HG02943 (cell line): ENCODE measurements around the gene HDGFL1.

Experiments
- ATAC-seq: cut with Tn5 transposase; IDR thresholded peaks from one replicate; pipeline ENCODE4 v1.9.1; 2021; ENCODE audit warnings: mild to moderate bottlenecking, low read depth, moderate library complexity; ENCODE audit not compliant: unreplicated experiment

The HDGFL1 gene

DNA sequence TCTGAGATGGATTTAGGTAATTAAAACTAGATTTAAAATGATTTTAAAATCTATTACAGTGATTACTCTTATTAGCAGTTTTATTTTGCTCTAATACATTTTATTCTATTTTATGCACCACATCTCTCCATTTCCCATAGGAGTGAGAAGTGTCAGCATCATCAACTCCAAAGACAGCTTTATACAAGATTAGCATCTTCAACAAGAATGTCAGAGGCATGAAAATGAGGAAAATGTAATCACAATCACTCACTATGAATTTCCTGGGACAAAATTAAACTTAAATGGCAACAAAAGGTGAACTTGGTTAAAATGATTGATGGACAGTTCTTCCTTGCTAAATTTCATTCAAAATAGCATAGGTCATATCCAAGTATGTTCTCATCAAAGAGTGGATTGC, 19.8 kb downstream of the HDGFL1 start:
- no peak for ATAC-seq

DNA sequence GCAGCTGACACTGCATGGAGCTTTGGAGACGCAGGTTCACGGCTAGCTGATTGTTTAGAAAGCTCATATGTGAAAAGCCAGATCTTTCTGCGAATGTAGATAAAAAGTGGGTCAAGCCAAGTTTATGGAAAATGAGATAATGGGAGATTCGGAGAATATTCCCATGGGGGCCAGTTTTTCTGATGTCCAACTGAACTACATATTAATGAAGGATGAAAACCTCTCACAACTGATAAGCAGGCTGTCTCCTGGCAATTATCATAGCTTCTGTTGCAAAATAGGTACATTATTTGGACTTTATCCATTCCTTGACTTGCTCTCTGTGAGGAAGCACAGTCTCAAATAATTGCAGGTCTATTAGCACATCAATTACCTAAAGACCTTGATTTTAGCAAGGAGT, 21.1 kb downstream of the HDGFL1 start:
- ATAC-seq: no peak

- no peak for ATAC-seq
These were observed 24.5 kb downstream of the HDGFL1 start for GRCh38 chr6:22593895-22594294.

- ATAC-seq: no peak
These were observed 26.6 kb downstream of the HDGFL1 start for GRCh38 chr6:22596011-22596410.

DNA sequence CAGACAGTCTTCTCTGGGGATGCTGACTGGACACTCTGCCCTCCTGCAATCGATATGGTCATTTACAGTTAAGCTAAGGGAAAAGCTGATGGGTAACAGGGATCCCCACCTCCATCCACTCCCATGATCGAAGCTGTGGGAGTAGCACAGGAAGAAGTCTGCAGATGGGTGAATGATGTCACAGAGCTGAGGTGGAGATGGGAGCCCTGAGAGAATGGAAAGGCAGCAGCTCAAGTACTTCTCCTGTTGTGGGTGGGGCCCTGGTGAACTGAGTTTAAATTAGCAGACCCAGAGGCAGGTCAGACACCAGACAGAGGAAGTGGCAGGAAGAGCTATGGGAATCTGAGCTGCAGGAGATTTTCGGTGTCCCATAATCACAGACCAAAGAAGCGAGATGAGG, 29.0 kb downstream of the HDGFL1 start:
- ATAC-seq: no peak

GRCh38 chr6:22600059-22600458, 30.7 kb downstream of the HDGFL1 start:
- no peak for ATAC-seq

- no peak for ATAC-seq
These were observed 32.6 kb downstream of the HDGFL1 start for GRCh38 chr6:22601984-22602383.

GRCh38 chr6:22605736-22606135, 36.4 kb downstream of the HDGFL1 start:
- no peak for ATAC-seq

GRCh38 chr6:22610127-22610526, 40.8 kb downstream of the HDGFL1 start:
- ATAC-seq: no peak

DNA sequence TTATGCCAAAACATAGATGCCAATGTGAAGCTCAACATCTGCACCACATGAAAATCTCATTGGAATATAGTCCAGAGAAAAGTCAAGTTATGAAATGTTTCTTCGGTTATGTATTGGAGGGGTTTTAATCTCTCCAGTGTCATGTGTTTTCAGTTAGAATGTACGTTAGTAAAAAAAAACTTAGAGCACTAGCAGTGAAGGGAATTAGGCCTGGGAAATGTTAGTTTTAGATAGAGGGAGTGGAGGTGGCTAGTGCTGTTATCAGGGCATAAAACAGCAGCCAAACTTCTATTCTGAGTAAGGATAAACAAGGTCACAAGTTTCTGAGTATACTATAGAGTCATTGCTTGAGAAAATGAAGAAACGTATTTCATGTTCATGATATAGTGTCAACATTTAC, 42.9 kb downstream of the HDGFL1 start:
- ATAC-seq: no peak

DNA sequence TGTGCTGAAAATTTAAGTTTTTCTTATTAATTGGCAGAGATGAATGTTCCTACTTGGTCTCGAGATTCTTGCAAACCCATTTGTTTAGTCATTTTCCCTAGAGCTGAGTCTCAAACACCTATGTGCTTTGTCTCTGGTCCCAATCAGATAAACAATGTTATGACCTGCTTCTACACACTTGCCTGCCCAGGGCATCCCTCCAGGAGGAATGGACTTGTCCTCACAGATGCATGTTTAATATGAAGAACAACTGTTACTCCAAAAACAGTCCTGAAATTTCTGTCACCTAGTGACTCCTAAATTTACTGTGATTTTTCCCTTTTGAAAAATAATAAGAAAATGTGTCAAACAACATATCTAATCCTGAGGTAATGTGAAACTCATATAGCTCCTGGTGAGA, 43.7 kb downstream of the HDGFL1 start:
- no peak for ATAC-seq

GRCh38 chr6:22613695-22614094, 44.3 kb downstream of the HDGFL1 start:
- ATAC-seq: no peak

GRCh38 chr6:22614547-22614946, 45.2 kb downstream of the HDGFL1 start:
- ATAC-seq: no peak

DNA sequence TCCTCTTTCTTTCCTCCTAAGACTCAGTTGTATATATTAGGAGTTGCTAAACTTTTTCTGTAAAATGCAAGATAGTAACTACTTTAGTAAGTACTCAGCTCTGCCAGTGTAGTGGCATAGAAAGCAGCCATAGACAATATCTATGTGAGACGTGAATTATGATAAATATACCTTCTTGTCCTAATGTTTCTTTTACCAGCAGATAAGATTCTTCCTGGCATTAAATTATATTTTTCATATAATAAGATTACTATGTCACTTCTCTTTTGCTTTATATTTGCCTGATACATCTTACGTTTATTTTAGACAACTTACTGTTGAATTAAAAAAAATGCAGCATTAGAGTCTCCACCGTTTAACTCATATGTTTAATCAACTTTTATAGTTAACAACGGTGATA, 51.7 kb downstream of the HDGFL1 start:
- no peak for ATAC-seq
